Endothelial cell of umbilical vein (primary cell): ENCODE results near the gene ANKS6.

Source experiments
- CTCF ChIP-seq, 2 donors: IDR thresholded peaks; 1 replicate in 1 of 2; 2 replicates in 1 of 2; pipeline ENCODE4 v1.5.1; 2011; ENCODE audit warnings: low read length in 2 of 2, mild to moderate bottlenecking in 2 of 2, moderate library complexity in 2 of 2, control low read depth in 1 of 2, inconsistent platforms in 1 of 2, low read depth in 1 of 2; ENCODE audit not compliant: insufficient read depth in 1 of 2; ENCODE audit errors: extremely low read depth in 1 of 2
- EZH2 ChIP-seq: IDR thresholded peaks from 2 replicates; pipeline ENCODE4 v1.6.1; 2012; ENCODE audit warnings: borderline replicate concordance, low read depth, mild to moderate bottlenecking, moderate library complexity, low read length, inconsistent platforms; ENCODE audit not compliant: severe bottlenecking
- FOS ChIP-seq: IDR thresholded peaks from 2 replicates; pipeline ENCODE4 v1.6.1; 2011; ENCODE audit warnings: mild to moderate bottlenecking, low read length, moderate library complexity, borderline replicate concordance; ENCODE audit not compliant: insufficient read depth
- GATA2 ChIP-seq: IDR thresholded peaks from 2 replicates; pipeline ENCODE4 v1.7.0; 2011; ENCODE audit warnings: low read depth, mild to moderate bottlenecking, moderate library complexity, mixed read lengths, low read length; ENCODE audit not compliant: insufficient read length, insufficient read depth
- MAX ChIP-seq: IDR thresholded peaks from 2 replicates; pipeline ENCODE4 v1.6.1; 2011; ENCODE audit not compliant: insufficient read depth, insufficient read length
- POLR2A ChIP-seq: IDR thresholded peaks from 2 replicates; pipeline ENCODE4 v1.6.1; 2012; ENCODE audit warnings: low read depth, mild to moderate bottlenecking, control low read depth, low read length
- POLR2AphosphoS5 ChIP-seq: IDR thresholded peaks from 2 replicates; pipeline ENCODE4 v1.6.1; 2012; ENCODE audit warnings: low read depth, mild to moderate bottlenecking, control low read depth, low read length, moderate library complexity; ENCODE audit not compliant: insufficient read depth

GRCh38 chr9:98766586-98766985 lies 29.8 kb downstream of the ANKS6 start:
- TF ChIP-seq POLR2A: no peak
- no peak for TF ChIP-seq CTCF (IDR thresholded peaks at IDR 0.05; ENCODE audit: extremely low read depth in 1 of 2, insufficient read depth in 1 of 2, low read depth in 1 of 2, low read length in 2 of 2)
- TF ChIP-seq POLR2AphosphoS5: no peak
- no peak for TF ChIP-seq EZH2
- TF ChIP-seq FOS: no peak
- no peak for TF ChIP-seq MAX
- no peak for TF ChIP-seq GATA2
